ENCODE data around the gene PUM1. TPM values are rescaled to one million over a fixed set of nuclear protein-coding genes. Genes with fewer than 3 reads are reported as not detected.

PUM1 gene
- total RNA-seq, 6 experiments from 2014 or later: 30.9 to 51.6 (median 42.0) TPM

GRCh38 chr1:30962609-30963508 is 102.7 kb downstream of the PUM1 start:
- H3K27ac ChIP-seq: no peak overlapping the region
- no peak overlapping the region for H3K4me3 ChIP-seq
- DNase-seq: no peak
- intact Hi-C loops (cut with DNase I): no loop called here
- peaks cover 8 to 75% (median 32%) of the 10 kb centered on the region in 4 donors for H3K36me3 ChIP-seq
- WGBS (ENCODE audit: insufficient coverage, low coverage, low lambda C conversion rate, missing lambda C conversion rate): 64% methylated on average over 6 of the region's 6 CpGs
- ATAC-seq: peak; percentile 60 to 82 (median 76)
- H3K9me3 ChIP-seq: no peaks in the 10 kb centered on the region
- peaks cover 0 to 11% (median 0%) of the 10 kb centered on the region in 4 donors for H3K4me1 ChIP-seq
- TF ChIP-seq POLR2A (IDR thresholded peaks at IDR 0.05): no peak
- TF ChIP-seq CTCF (IDR thresholded peaks at IDR 0.05): no peak
- no peaks in the 10 kb centered on the region for H3K27me3 ChIP-seq

- DNase-seq (no peak), ATAC-seq (no peak)
- no peak overlapping the region for H3K4me3 ChIP-seq
- no peak overlapping the region for H3K27ac ChIP-seq
- no peaks in the 10 kb centered on the region for H3K27me3 ChIP-seq
- TF ChIP-seq POLR2A (IDR thresholded peaks at IDR 0.05) (no peak), CTCF (IDR thresholded peaks at IDR 0.05) (no peak)
- no peaks in the 10 kb centered on the region for H3K9me3 ChIP-seq
- H3K4me1 ChIP-seq: no peaks in the 10 kb centered on the region
- intact Hi-C loops (cut with DNase I): no loop called here
- 79% methylated on average over 4 of the region's 4 CpGs for WGBS (ENCODE audit: insufficient coverage, low coverage, low lambda C conversion rate, missing lambda C conversion rate)
- peaks cover 10 to 58% (median 20%) of the 10 kb centered on the region in 4 donors for H3K36me3 ChIP-seq
These were observed 107.8 kb downstream of the PUM1 start for GRCh38 chr1:30957560-30958222.

- Histone ChIP-seq H3K4me3 (no peak overlapping the region), H3K9me3 (no peaks in the 10 kb centered on the region), H3K4me1 (peaks cover 0 to 8% (median 3%) of the 10 kb centered on the region in 4 donors), H3K27me3 (no peaks in the 10 kb centered on the region), H3K27ac (peak overlapping the region in 1 of 3 donors; percentile 3), H3K36me3 (peaks cover 11 to 63% (median 24%) of the 10 kb centered on the region in 4 donors)
- 38% methylated on average over 1 of the region's 1 CpG for WGBS (ENCODE audit: insufficient coverage, low coverage, low lambda C conversion rate, missing lambda C conversion rate)
- ATAC-seq (no peak), DNase-seq (no peak)
- intact Hi-C loops (cut with DNase I): no loop called here
- TF ChIP-seq POLR2A (IDR thresholded peaks at IDR 0.05) (no peak), CTCF (IDR thresholded peaks at IDR 0.05) (no peak)
These were observed 110.0 kb downstream of the PUM1 start for GRCh38 chr1:30955448-30956015.

GRCh38 chr1:30953685-30954084 is 111.8 kb downstream of the PUM1 start:
- H3K27ac ChIP-seq: no peak overlapping the region
- peaks cover 11 to 68% (median 23%) of the 10 kb centered on the region in 4 donors for H3K36me3 ChIP-seq
- no peaks in the 10 kb centered on the region for H3K9me3 ChIP-seq
- H3K4me3 ChIP-seq: no peak overlapping the region
- H3K4me1 ChIP-seq: peaks cover 0 to 10% (median 3%) of the 10 kb centered on the region in 4 donors
- 91% methylated on average over 9 of the region's 11 CpGs for WGBS (ENCODE audit: insufficient coverage, low coverage, low lambda C conversion rate, missing lambda C conversion rate)
- DNase-seq: no peak
- H3K27me3 ChIP-seq: no peaks in the 10 kb centered on the region
- intact Hi-C loops (cut with DNase I): no loop called here
- ATAC-seq: no peak
- TF ChIP-seq POLR2A (IDR thresholded peaks at IDR 0.05) (no peak), CTCF (IDR thresholded peaks at IDR 0.05) (no peak)

All from right lobe of liver (tissue), 6 donors.